SU-DHL-6 (cell line): ENCODE data around the gene FBXW8.

ENCODE experiments used
- H2AFZ ChIP-seq: fragments of 200-600 bp; sonication (generic); 2 replicates; pipeline ENCODE4 v1.6.1; 2014; ENCODE audit warnings: low read depth, mild to moderate bottlenecking, moderate library complexity, mixed read lengths, antibody characterized with exemption, low read length; ENCODE audit not compliant: severe bottlenecking
- H3F3A ChIP-seq: fragments of 200-600 bp; shearing (Covaris generic); 2 replicates; pipeline ENCODE4 v1.6.0; 2016; ENCODE audit warnings: antibody characterized with exemption, mild to moderate bottlenecking; ENCODE audit not compliant: insufficient read depth
- H3K27ac ChIP-seq: fragments of 200-600 bp; sonication (generic); 2 replicates; pipeline ENCODE4 v1.5.1; 2016; ENCODE audit warnings: low read depth, mild to moderate bottlenecking, low read length, moderate library complexity, mixed read lengths
- H3K27me3 ChIP-seq: fragments of 200-600 bp; sonication (generic), shearing (Covaris generic); 2 replicates; pipeline ENCODE4 v1.6.0; 2014; ENCODE audit warnings: mild to moderate bottlenecking, low read length
- H3K36me3 ChIP-seq: fragments of 200-600 bp; sonication (generic); 2 replicates; pipeline ENCODE4 v1.6.1; 2014; ENCODE audit warnings: mild to moderate bottlenecking, low read length, mixed read lengths
- H3K4me2 ChIP-seq: fragments of 300-600, 200-600 bp; shearing (Covaris generic), sonication (generic); 2 replicates; pipeline ENCODE4 v1.6.0; 2014; ENCODE audit warnings: low read length, low read depth, mild to moderate bottlenecking; ENCODE audit not compliant: poor library complexity, severe bottlenecking
- H3K4me3 ChIP-seq: fragments of 200-600 bp; sonication (generic); 2 replicates; pipeline ENCODE4 v1.5.1; 2014; ENCODE audit warnings: antibody characterized with exemption, low read length, mild to moderate bottlenecking, mixed read lengths; ENCODE audit not compliant: insufficient read depth, poor library complexity, severe bottlenecking
- H3K79me2 ChIP-seq: fragments of 200-600 bp; sonication (generic); 2 replicates; pipeline ENCODE4 v1.6.1; 2014; ENCODE audit warnings: mild to moderate bottlenecking, low read length, moderate library complexity; ENCODE audit not compliant: insufficient read depth
- H3K9ac ChIP-seq: fragments of 200-600 bp; sonication (generic); 2 replicates; pipeline ENCODE4 v1.7.0; 2014; ENCODE audit warnings: mild to moderate bottlenecking, low read length
- H3K9me2 ChIP-seq: fragments of 200-600 bp; sonication (generic); replicated peaks from 2 replicates; pipeline ENCODE4 v1.6.1; 2014; ENCODE audit warnings: low read length; ENCODE audit not compliant: insufficient read depth
- H3K9me3 ChIP-seq: fragments of 200-600 bp; sonication (generic); 2 replicates; pipeline ENCODE4 v1.6.1; 2014; ENCODE audit warnings: low read length, mixed read lengths; ENCODE audit not compliant: insufficient read depth
- H4K20me1 ChIP-seq: fragments of 200-600 bp; sonication (generic); 2 replicates; pipeline ENCODE4 v1.6.1; 2014; ENCODE audit warnings: low read depth, mild to moderate bottlenecking, antibody characterized with exemption, low read length, moderate library complexity, mixed read lengths
- CTCF ChIP-seq: fragments of 200-600 bp; sonication (generic); IDR thresholded peaks from one replicate; pipeline ENCODE4 v1.5.1; 2017; ENCODE audit warnings: antibody characterized with exemption, mild to moderate bottlenecking, low read length, moderate library complexity; ENCODE audit not compliant: insufficient read depth, poor library complexity, severe bottlenecking
- EZH2phosphoT487 ChIP-seq: fragments of 200-600 bp; sonication (generic), shearing (Covaris generic); conservative IDR thresholded peaks from 2 replicates; pipeline ENCODE4 v1.6.1; 2018; ENCODE audit warnings: mild to moderate bottlenecking, antibody characterized with exemption, low read length, moderate library complexity, mixed read lengths

Gene FBXW8

GRCh38 chr12:116969615-116970585 lies 59.1 kb downstream of the FBXW8 start:
- TF ChIP-seq CTCF (no peak), EZH2phosphoT487 (no peak)
- peak overlapping the region; percentile 59; the same call in 1 of the 2 replicates for H3K27ac ChIP-seq
- no peaks in the 10 kb centered on the region for H3K9me2 ChIP-seq
- no peaks in the 10 kb centered on the region for H3K79me2 ChIP-seq
- H3F3A ChIP-seq: peaks cover 17% of the 10 kb centered on the region; the same call in 1 of the 2 replicates
- H2AFZ ChIP-seq: no peak overlapping the region
- H3K9me3 ChIP-seq: no peaks in the 10 kb centered on the region
- H3K4me3 ChIP-seq: no peak overlapping the region
- H3K27me3 ChIP-seq: no peaks in the 10 kb centered on the region
- H3K36me3 ChIP-seq: no peaks in the 10 kb centered on the region; the same call in 1 of the 2 replicates
- H3K4me2 ChIP-seq: no peak overlapping the region
- no peak overlapping the region for H3K9ac ChIP-seq
- H4K20me1 ChIP-seq: no peaks in the 10 kb centered on the region

GRCh38 chr12:116971222-116971621 lies 60.5 kb downstream of the FBXW8 start:
- no peaks in the 10 kb centered on the region for H4K20me1 ChIP-seq
- H3F3A ChIP-seq: peaks cover 30% of the 10 kb centered on the region
- H3K9me2 ChIP-seq: no peaks in the 10 kb centered on the region
- H3K9me3 ChIP-seq: no peaks in the 10 kb centered on the region
- H3K4me2 ChIP-seq: peak overlapping the region; percentile 22
- peak overlapping the region; percentile 59 for H3K27ac ChIP-seq
- no peaks in the 10 kb centered on the region; the same call in 1 of the 2 replicates for H3K36me3 ChIP-seq
- H3K79me2 ChIP-seq: no peaks in the 10 kb centered on the region
- no peak overlapping the region for H3K4me3 ChIP-seq
- no peak for TF ChIP-seq EZH2phosphoT487
- TF ChIP-seq CTCF: no peak
- H3K27me3 ChIP-seq: no peaks in the 10 kb centered on the region
- no peak overlapping the region for H2AFZ ChIP-seq
- H3K9ac ChIP-seq: no peak overlapping the region

GRCh38 chr12:116975779-116976393 lies 65.1 kb downstream of the FBXW8 start:
- Histone ChIP-seq H3K36me3 (no peaks in the 10 kb centered on the region; the same call in 1 of the 2 replicates), H3K27ac (peak overlapping the region; percentile 97), H3F3A (peaks cover 49% of the 10 kb centered on the region), H3K9ac (no peak overlapping the region), H4K20me1 (no peaks in the 10 kb centered on the region), H3K4me2 (peak overlapping the region; percentile 89), H3K4me3 (no peak overlapping the region), H3K9me3 (no peaks in the 10 kb centered on the region), H3K9me2 (no peaks in the 10 kb centered on the region), H3K79me2 (peaks cover 30% of the 10 kb centered on the region; the same call in 1 of the 2 replicates), H3K27me3 (no peaks in the 10 kb centered on the region), H2AFZ (no peak overlapping the region)
- TF ChIP-seq CTCF (no peak), EZH2phosphoT487 (no peak)
